Vein endothelial cell (primary cell): ENCODE results near the gene VPREB3. TPM values are rescaled to one million over a fixed set of nuclear protein-coding genes. Genes with fewer than 3 reads are reported as not detected.

Experiments used
- total RNA-seq: library from RNA; depleted of rRNA; stranded (reverse); fragments of >200 nt; gene quantifications from 2 replicates; pipeline ENCODE4 v1.2.3, GENCODE V29; 2012

VPREB3 gene
- not detected in 2 replicates for total RNA-seq

GRCh38 chr22:23754220-23754919 is at the start of gene VPREB3:
VPREB3 (minus strand) TSS chr22:23754425; CDS start chr22:23754363, 62 bp downstream.

GRCh38 chr22:23786752-23787599 is 32.8 kb upstream of the VPREB3 start, which contains the start of gene SMARCB1:
SMARCB1 (plus strand) TSS chr22:23786966; CDS start chr22:23787170, 204 bp downstream.

DNA sequence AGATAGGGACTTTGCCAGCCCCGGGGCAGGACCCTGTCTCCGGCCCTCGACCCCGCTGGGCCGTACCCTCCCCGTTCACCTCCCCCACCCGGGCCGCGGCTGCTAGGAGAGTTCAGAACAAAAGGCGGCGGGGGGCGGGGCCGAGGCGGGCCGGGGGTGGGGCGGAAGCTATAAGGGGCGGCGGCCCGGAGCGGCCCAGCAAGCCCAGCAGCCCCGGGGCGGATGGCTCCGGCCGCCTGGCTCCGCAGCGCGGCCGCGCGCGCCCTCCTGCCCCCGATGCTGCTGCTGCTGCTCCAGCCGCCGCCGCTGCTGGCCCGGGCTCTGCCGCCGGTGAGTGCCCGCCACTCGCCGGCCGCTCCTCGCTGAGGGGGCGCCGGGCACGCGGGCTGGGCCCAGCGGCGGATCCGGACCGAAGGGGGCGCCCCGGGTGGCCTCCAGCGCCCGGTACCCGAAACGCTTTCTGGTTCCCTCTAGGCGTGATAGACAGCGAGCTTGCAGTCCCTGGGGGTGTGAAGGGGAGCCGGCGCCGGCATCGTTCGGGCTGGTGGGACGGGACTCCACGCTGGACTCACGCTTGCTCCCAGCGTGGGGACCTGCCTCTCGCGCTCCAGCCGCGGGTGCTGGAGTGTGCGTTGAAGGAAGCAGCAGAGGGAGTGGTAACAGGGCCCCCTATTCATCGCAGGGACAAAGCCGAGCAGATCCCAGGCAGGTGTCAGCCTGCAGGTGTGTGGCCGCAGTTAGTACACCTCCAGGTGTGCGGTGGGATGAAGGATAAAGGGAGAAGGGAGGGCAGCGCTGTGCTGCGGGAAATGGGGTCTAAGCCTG is 18.6 kb upstream of the VPREB3 start, which contains the start of gene MMP11:
Gene MMP11, plus strand, starts transcription at position 201 of the 825 bp plus-strand sequence. Its CDS starts 22 bp downstream, at position 223.

GRCh38 chr22:23767673-23768548 is 13.7 kb upstream of the VPREB3 start, which contains the start of gene CHCHD10:
CHCHD10 (minus strand) TSS chr22:23767972; CDS start chr22:23767874, 98 bp downstream.

GRCh38 chr22:23762842-23763578 is 8.8 kb upstream of the VPREB3 start, which contains the start of gene C22orf15:
C22orf15 (plus strand) TSS chr22:23762990; CDS start chr22:23763307, 317 bp downstream.

GRCh38 chr22:23750714-23751440 is 3.3 kb downstream of the VPREB3 start, which contains the start of gene ZNF70:
ZNF70 (minus strand) TSS chr22:23751112; CDS start chr22:23745140, 5,972 bp downstream.

Other genes with a start within 250 kb of the VPREB3 start
- gene IGLL1, start 174.1 kb downstream of the VPREB3 start, total RNA-seq = not detected in 2 replicates
- not detected in 2 replicates for gene DRICH1, start 122.1 kb downstream of the VPREB3 start, total RNA-seq
- gene RGL4, start 63.4 kb downstream of the VPREB3 start, total RNA-seq = not detected in 2 replicates
- 5.7 and 7.2 TPM in 2 replicates for gene ZNF70, start 3.3 kb downstream of the VPREB3 start, total RNA-seq
- gene C22orf15, start 8.6 kb upstream of the VPREB3 start, total RNA-seq = 0.98 TPM in 1 of 2 replicates, not detected in the other
- gene CHCHD10, start 13.5 kb upstream of the VPREB3 start, total RNA-seq = 1.6 and 4.2 TPM in 2 replicates
- gene MMP11, start 18.4 kb upstream of the VPREB3 start, total RNA-seq = 8.4 and 13.7 TPM in 2 replicates
- 71.2 and 89.6 TPM in 2 replicates for gene SMARCB1, start 32.5 kb upstream of the VPREB3 start, total RNA-seq
- 0.33 TPM in 1 of 2 replicates, not detected in the other for gene DERL3, start 84.6 kb upstream of the VPREB3 start, total RNA-seq
- gene SLC2A11, start 103.5 kb upstream of the VPREB3 start, total RNA-seq = 7.5 and 8.2 TPM in 2 replicates
- gene MIF, start 140.0 kb upstream of the VPREB3 start, total RNA-seq = 196 and 293 TPM in 2 replicates
- gene GSTT2B, start 206.8 kb upstream of the VPREB3 start, total RNA-seq = 4.2 and 8.8 TPM in 2 replicates
- gene DDTL, start 212.5 kb upstream of the VPREB3 start, total RNA-seq = 1.2 and 1.3 TPM in 2 replicates
- gene DDT, start 220.0 kb upstream of the VPREB3 start, total RNA-seq = 78.6 and 106 TPM in 2 replicates
- gene GSTT2, start 225.7 kb upstream of the VPREB3 start, total RNA-seq = 1.7 TPM in 1 of 2 replicates, not detected in the other